ENCODE measurements around the gene SLC35D1. TPM values are rescaled to one million over a fixed set of nuclear protein-coding genes. Genes with fewer than 3 reads are reported as not detected.

SLC35D1 gene
- 10 to 100 TPM in 1 of 4 donors, 1 to 10 TPM in 3; 4.6 to 54.3 (median 6.6) TPM for polyA plus RNA-seq
- long read RNA-seq, donor 1, result 0 reads
- long read RNA-seq, donor 2, full-length matches to known transcripts, result 4 of 4 reads
- long read RNA-seq, donor 2, partial matches to known transcripts, result 0 of 4 reads
- long read RNA-seq, donor 2, other reads (novel, unspliced or antisense), result 0 of 4 reads
- long read RNA-seq, donor 3, full-length matches to known transcripts, result 2 of 18 reads
- long read RNA-seq, donor 3, partial matches to known transcripts, result 16 of 18 reads
- long read RNA-seq, donor 3, other reads (novel, unspliced or antisense), result 0 of 18 reads
- long read RNA-seq, donor 4, result 0 reads
- long read RNA-seq, donor 5, result 0 reads
- long read RNA-seq, donor 6, full-length matches to known transcripts, result 9 of 9 reads
- long read RNA-seq, donor 6, partial matches to known transcripts, result 0 of 9 reads
- long read RNA-seq, donor 6, other reads (novel, unspliced or antisense), result 0 of 9 reads
- long read RNA-seq, donor 7, result 0 reads
- long read RNA-seq, donor 8, result 0 reads
- long read RNA-seq, donor 9, full-length matches to known transcripts, result 3 of 3 reads
- long read RNA-seq, donor 9, partial matches to known transcripts, result 0 of 3 reads
- long read RNA-seq, donor 9, other reads (novel, unspliced or antisense), result 0 of 3 reads
- long read RNA-seq, donor 10, full-length matches to known transcripts, result 3 of 3 reads
- long read RNA-seq, donor 10, partial matches to known transcripts, result 0 of 3 reads
- long read RNA-seq, donor 10, other reads (novel, unspliced or antisense), result 0 of 3 reads

- H3K27me3 ChIP-seq (ENCODE audit: control insufficient read depth in 3 of 3, insufficient read depth in 3 of 3, low read length in 3 of 3), result no peaks in the 10 kb centered on the region
- WGBS, 3 donors, result 0 to 1% (median 1%) methylated on average over 72 to 73 of the region's 73 CpGs
- peak within 1 kb of the TSS; percentile 97 to 98 (median 98) for H3K27ac ChIP-seq (ENCODE audit: low read depth in 1 of 3, low read length in 2 of 3)
- H3K36me3 ChIP-seq (ENCODE audit: control insufficient read depth in 3 of 3, insufficient read depth in 2 of 3, low read depth in 1 of 3, low read length in 3 of 3), result peaks cover 0 to 3% (median 1%) of the 10 kb centered on the region in 3 donors
- peak within 1 kb of the TSS; percentile 89 to 91 (median 90) for H3K4me3 ChIP-seq (ENCODE audit: low read depth in 1 of 3, low read length in 3 of 3)
- DNase-seq (peak; percentile 90 to 95), FAIRE-seq (no peak)
- no peaks in the 10 kb centered on the region for H3K9me3 ChIP-seq (ENCODE audit: control insufficient read depth in 2 of 2, insufficient read depth in 1 of 2, low read depth in 1 of 2, low read length in 1 of 2)
- peaks cover 0 to 11% (median 0%) of the 10 kb centered on the region in 3 donors for H3K4me1 ChIP-seq (ENCODE audit: control insufficient read depth in 3 of 3, insufficient read depth in 2 of 3, low read depth in 1 of 3, low read length in 2 of 3)
Measured at GRCh38 chr1:67053785-67054772, at the start of gene SLC35D1. SLC35D1 (minus strand) TSS chr1:67054148; CDS start chr1:67054013, 135 bp downstream.

- H3K9me3 ChIP-seq (ENCODE audit: control insufficient read depth in 2 of 2, insufficient read depth in 1 of 2, low read depth in 1 of 2, low read length in 1 of 2), result no peaks in the 10 kb centered on the region
- no peaks in the 10 kb centered on the region for H3K36me3 ChIP-seq (ENCODE audit: control insufficient read depth in 3 of 3, insufficient read depth in 2 of 3, low read depth in 1 of 3, low read length in 3 of 3)
- FAIRE-seq (peak; percentile 62), DNase-seq (peak; percentile 26 to 31)
- peaks cover 0 to 2% (median 0%) of the 10 kb centered on the region in 3 donors for H3K27me3 ChIP-seq (ENCODE audit: control insufficient read depth in 3 of 3, insufficient read depth in 3 of 3, low read length in 3 of 3)
- H3K4me1 ChIP-seq (ENCODE audit: control insufficient read depth in 3 of 3, insufficient read depth in 2 of 3, low read depth in 1 of 3, low read length in 2 of 3), result peaks cover 0 to 6% (median 0%) of the 10 kb centered on the region in 3 donors
- no peak overlapping the region for H3K4me3 ChIP-seq (ENCODE audit: low read depth in 1 of 3, low read length in 3 of 3)
- no peak overlapping the region for H3K27ac ChIP-seq (ENCODE audit: low read depth in 1 of 3, low read length in 2 of 3)
- 14 to 50% (median 43%) methylated on average over 1 of the region's 1 CpG for WGBS, 3 donors
Measured at GRCh38 chr1:67103548-67103947, 49.6 kb upstream of the SLC35D1 start.

GRCh38 chr1:67100833-67101232 lies 46.9 kb upstream of the SLC35D1 start:
- Histone ChIP-seq H3K4me1 (ENCODE audit: control insufficient read depth in 3 of 3, insufficient read depth in 2 of 3, low read depth in 1 of 3, low read length in 2 of 3) (peaks cover 0 to 6% (median 0%) of the 10 kb centered on the region in 3 donors), H3K27me3 (ENCODE audit: control insufficient read depth in 3 of 3, insufficient read depth in 3 of 3, low read length in 3 of 3) (no peaks in the 10 kb centered on the region), H3K9me3 (ENCODE audit: control insufficient read depth in 2 of 2, insufficient read depth in 1 of 2, low read depth in 1 of 2, low read length in 1 of 2) (no peaks in the 10 kb centered on the region), H3K36me3 (ENCODE audit: control insufficient read depth in 3 of 3, insufficient read depth in 2 of 3, low read depth in 1 of 3, low read length in 3 of 3) (no peaks in the 10 kb centered on the region), H3K27ac (ENCODE audit: low read depth in 1 of 3, low read length in 2 of 3) (no peak overlapping the region), H3K4me3 (ENCODE audit: low read depth in 1 of 3, low read length in 3 of 3) (no peak overlapping the region)
- 33 to 46% (median 38%) methylated on average over 3 of the region's 3 CpGs for WGBS, 3 donors
- DNase-seq, result no peak
- FAIRE-seq, result no peak

- no peak overlapping the region for H3K27ac ChIP-seq (ENCODE audit: low read depth in 1 of 3, low read length in 2 of 3)
- FAIRE-seq, result no peak
- no peak overlapping the region for H3K4me3 ChIP-seq (ENCODE audit: low read depth in 1 of 3, low read length in 3 of 3)
- no peaks in the 10 kb centered on the region for H3K36me3 ChIP-seq (ENCODE audit: control insufficient read depth in 3 of 3, insufficient read depth in 2 of 3, low read depth in 1 of 3, low read length in 3 of 3)
- H3K9me3 ChIP-seq (ENCODE audit: control insufficient read depth in 2 of 2, insufficient read depth in 1 of 2, low read depth in 1 of 2, low read length in 1 of 2), result no peaks in the 10 kb centered on the region
- no peak for DNase-seq
- no peaks in the 10 kb centered on the region for H3K27me3 ChIP-seq (ENCODE audit: control insufficient read depth in 3 of 3, insufficient read depth in 3 of 3, low read length in 3 of 3)
- H3K4me1 ChIP-seq (ENCODE audit: control insufficient read depth in 3 of 3, insufficient read depth in 2 of 3, low read depth in 1 of 3, low read length in 2 of 3), result peaks cover 0 to 3% (median 0%) of the 10 kb centered on the region in 3 donors
Measured at GRCh38 chr1:67097305-67097704, 43.4 kb upstream of the SLC35D1 start.

GRCh38 chr1:67094191-67094590 lies 40.2 kb upstream of the SLC35D1 start:
- Histone ChIP-seq H3K4me3 (ENCODE audit: low read depth in 1 of 3, low read length in 3 of 3) (no peak overlapping the region), H3K9me3 (ENCODE audit: control insufficient read depth in 2 of 2, insufficient read depth in 1 of 2, low read depth in 1 of 2, low read length in 1 of 2) (peaks cover 0 to 9% of the 10 kb centered on the region in 2 donors), H3K27me3 (ENCODE audit: control insufficient read depth in 3 of 3, insufficient read depth in 3 of 3, low read length in 3 of 3) (no peaks in the 10 kb centered on the region), H3K36me3 (ENCODE audit: control insufficient read depth in 3 of 3, insufficient read depth in 2 of 3, low read depth in 1 of 3, low read length in 3 of 3) (no peaks in the 10 kb centered on the region), H3K27ac (ENCODE audit: low read depth in 1 of 3, low read length in 2 of 3) (no peak overlapping the region), H3K4me1 (ENCODE audit: control insufficient read depth in 3 of 3, insufficient read depth in 2 of 3, low read depth in 1 of 3, low read length in 2 of 3) (peaks cover 0 to 3% (median 0%) of the 10 kb centered on the region in 3 donors)
- DNase-seq, result no peak
- 87 to 94% (median 94%) methylated on average over 2 of the region's 2 CpGs for WGBS, 3 donors
- no peak for FAIRE-seq

- WGBS, 3 donors, result 87 to 96% (median 92%) methylated on average over 1 of the region's 1 CpG
- peaks cover 0 to 9% of the 10 kb centered on the region in 2 donors for H3K9me3 ChIP-seq (ENCODE audit: control insufficient read depth in 2 of 2, insufficient read depth in 1 of 2, low read depth in 1 of 2, low read length in 1 of 2)
- no peaks in the 10 kb centered on the region for H3K27me3 ChIP-seq (ENCODE audit: control insufficient read depth in 3 of 3, insufficient read depth in 3 of 3, low read length in 3 of 3)
- no peak overlapping the region for H3K27ac ChIP-seq (ENCODE audit: low read depth in 1 of 3, low read length in 2 of 3)
- FAIRE-seq (no peak), DNase-seq (no peak)
- no peaks in the 10 kb centered on the region for H3K36me3 ChIP-seq (ENCODE audit: control insufficient read depth in 3 of 3, insufficient read depth in 2 of 3, low read depth in 1 of 3, low read length in 3 of 3)
- no peaks in the 10 kb centered on the region for H3K4me1 ChIP-seq (ENCODE audit: control insufficient read depth in 3 of 3, insufficient read depth in 2 of 3, low read depth in 1 of 3, low read length in 2 of 3)
- H3K4me3 ChIP-seq (ENCODE audit: low read depth in 1 of 3, low read length in 3 of 3), result no peak overlapping the region
Measured at GRCh38 chr1:67089685-67090208, 35.8 kb upstream of the SLC35D1 start.

- Histone ChIP-seq H3K27me3 (ENCODE audit: control insufficient read depth in 3 of 3, insufficient read depth in 3 of 3, low read length in 3 of 3) (no peaks in the 10 kb centered on the region), H3K36me3 (ENCODE audit: control insufficient read depth in 3 of 3, insufficient read depth in 2 of 3, low read depth in 1 of 3, low read length in 3 of 3) (no peaks in the 10 kb centered on the region), H3K27ac (ENCODE audit: low read depth in 1 of 3, low read length in 2 of 3) (no peak overlapping the region), H3K4me1 (ENCODE audit: control insufficient read depth in 3 of 3, insufficient read depth in 2 of 3, low read depth in 1 of 3, low read length in 2 of 3) (no peaks in the 10 kb centered on the region), H3K4me3 (ENCODE audit: low read depth in 1 of 3, low read length in 3 of 3) (no peak overlapping the region), H3K9me3 (ENCODE audit: control insufficient read depth in 2 of 2, insufficient read depth in 1 of 2, low read depth in 1 of 2, low read length in 1 of 2) (peaks cover 0 to 9% of the 10 kb centered on the region in 2 donors)
- 87 to 100% (median 95%) methylated on average over 1 of the region's 1 CpG for WGBS, 3 donors
- FAIRE-seq (no peak), DNase-seq (no peak)
Measured at GRCh38 chr1:67088440-67088839, 34.5 kb upstream of the SLC35D1 start.

Data from small intestine (tissue), 16 donors.